NCI-H1436 (cell line): ENCODE measurements around the gene CNOT8.
"Not testable (repeated sequence)": the region's sequence is repeated elsewhere in the genome, so short reads cannot be mapped to it uniquely, and the experiment has no call there.

ENCODE experiments used
- DNase-seq: peaks from one replicate; lab custom pipeline; 2025; lab: John Stamatoyannopoulos, UW

Gene CNOT8

DNA sequence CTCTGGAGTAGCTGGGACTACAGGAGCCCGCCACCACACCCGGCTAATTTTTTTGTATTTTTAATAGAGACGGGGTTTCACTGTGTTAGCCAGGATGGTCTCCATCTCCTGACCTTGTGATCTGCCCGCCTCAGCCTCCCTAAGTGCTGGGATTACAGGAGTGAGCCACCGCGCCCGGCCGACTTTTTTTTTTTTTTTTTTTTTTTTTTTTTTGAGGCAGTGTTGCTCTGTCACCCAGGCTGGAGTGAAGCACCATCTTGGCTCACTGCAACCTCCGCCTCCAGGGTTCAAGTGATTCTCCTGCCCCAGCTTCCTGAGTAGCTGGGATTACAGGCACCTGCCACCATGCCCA, 22.8 kb upstream of the CNOT8 start:
- not testable (repeated sequence) for DNase-seq

DNA sequence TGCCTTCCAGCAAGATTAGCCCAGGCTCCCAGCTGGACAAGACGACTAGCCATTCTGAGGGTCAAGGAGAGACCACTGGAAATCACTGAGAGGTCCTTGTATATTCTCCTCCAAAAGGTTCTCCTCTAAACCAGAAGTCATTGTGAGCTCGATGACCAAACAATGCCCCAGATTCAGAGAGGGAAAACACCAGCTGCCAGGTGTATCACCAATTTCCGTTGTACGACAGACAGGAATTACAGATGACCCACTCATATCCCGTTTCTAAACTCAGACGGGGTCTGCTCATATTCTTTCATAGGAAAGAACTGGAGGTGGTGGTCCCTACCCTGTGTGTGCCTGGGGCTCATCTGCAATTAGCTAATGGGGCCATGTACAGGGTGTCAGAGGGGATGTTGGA, 22.2 kb upstream of the CNOT8 start:
- no peak for DNase-seq

GRCh38 chr5:154837009-154837901, 21.2 kb upstream of the CNOT8 start:
- no peak for DNase-seq

- DNase-seq: no peak
These were observed 17.8 kb upstream of the CNOT8 start for GRCh38 chr5:154840435-154841272.

DNA sequence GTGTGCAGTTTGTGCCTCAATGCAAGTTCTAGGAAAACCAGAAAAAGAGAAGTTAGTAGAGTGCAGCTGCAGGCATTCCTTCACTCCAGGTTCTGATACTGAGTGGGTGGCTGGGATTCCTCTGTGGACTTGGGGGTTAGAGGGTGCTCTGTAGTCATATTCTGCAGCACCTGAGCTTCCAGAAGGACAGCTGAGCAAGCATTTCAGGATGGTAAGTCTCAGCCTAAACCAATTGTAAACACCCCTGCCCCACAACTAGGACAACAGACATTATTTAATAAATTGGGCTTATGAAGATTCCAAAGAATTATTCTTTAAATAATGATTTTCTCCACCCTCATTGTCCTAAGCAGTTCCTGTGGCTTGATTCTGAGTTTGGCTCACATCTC, 17.2 kb upstream of the CNOT8 start:
- no peak for DNase-seq

- no peak for DNase-seq
These were observed 15.5 kb upstream of the CNOT8 start for GRCh38 chr5:154842689-154843530.

DNA sequence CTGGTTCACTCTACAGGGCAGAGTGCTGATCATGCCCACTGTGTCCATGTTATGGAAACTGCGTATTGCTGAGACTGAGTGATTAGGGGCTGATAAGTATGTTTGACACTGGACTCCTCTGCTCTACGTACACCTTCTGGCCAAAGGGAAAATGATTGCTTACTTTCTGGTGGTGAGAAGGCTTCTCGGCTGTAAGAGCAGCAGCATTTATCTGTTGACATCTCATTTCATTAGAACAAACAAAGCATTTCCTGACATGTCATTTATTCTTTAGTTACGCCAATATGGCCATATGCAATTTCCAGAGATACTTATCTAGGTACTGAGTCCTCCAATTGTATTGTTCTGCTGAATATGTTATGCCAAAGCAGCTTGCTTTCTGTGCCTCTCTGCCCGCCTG, 13.6 kb upstream of the CNOT8 start:
- DNase-seq: no peak

DNA sequence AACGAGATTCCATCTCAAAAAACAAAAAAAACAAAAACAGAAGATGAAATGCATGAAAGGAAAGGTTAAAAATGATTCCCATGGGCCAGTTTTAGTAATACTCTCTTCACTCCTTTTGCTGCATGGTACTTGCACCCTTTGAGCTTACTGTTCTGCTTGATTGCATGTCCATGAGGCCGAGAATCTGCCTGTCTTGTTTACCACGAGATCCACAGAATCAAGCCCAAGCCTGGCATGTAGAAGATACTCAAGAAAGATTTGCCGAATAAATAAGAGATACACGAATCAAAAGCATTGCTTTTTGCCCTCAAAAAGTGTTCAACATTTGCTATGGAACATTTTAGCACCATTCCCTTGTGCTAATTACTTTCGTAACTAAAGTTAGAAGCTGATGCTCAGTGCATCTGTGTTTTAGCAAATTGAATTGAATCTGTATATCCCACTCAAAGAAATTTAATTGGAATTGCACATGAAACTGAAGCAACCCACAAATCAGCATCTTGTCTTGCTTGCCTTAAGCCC, 9.1 kb upstream of the CNOT8 start:
- no peak for DNase-seq

DNA sequence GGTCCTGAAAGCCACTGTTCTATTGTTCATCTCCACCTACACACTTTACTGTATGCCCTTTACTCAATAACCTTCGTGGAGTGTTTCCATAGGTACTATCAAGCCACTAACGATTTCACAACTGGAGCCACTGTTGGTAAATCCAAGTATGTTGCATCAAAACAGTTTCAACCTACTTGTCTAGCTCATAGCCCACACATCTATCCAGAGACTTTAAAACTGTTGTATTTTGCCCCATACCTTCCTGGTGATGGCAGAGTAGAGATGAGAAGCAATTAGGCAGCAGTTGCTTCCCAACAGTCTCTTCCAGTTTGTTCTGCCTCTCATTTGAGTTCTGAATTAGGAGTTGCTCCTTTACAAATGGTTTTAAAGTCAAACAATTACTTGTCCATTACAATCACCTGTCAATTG, 8.6 kb upstream of the CNOT8 start:
- DNase-seq: no peak

DNA sequence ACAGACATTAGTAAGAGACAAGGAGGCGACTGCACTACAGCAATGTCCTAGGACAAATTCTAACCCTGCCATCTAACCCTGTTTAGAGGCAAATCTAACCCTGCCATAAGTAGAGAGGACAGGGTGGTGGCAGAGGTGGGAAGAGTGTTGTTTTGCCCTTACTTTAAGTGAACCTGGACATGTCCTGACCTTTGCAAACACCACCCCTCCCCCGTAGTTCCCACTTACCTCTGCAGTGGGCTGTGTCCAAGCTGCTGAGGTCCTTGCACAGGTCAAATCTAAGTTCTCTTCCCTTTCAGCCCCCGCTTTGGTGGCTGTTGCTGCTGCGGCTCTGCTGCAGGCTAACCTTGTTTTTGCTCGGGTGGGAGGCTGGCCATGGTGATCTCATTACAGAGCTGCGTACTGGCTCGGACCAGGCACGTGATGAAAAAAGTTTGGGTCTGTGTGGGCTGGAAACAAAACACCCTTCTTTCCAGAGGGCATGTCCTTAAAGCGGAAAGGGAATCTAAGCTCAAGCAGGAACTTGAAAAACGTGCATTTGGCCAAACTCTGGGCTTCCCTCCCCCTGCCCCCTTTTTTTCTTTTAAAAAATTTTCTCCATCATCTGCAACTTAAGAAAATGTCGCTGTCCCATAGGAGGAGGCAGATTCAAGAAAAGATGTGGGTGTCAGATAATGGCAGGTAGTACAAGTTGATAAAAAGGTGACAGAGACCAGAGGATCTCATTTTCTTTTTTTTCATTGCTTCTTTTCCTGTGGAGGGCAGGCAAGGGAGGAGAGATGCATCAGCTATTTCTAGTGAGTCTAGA, 8.0 kb upstream of the CNOT8 start, which contains the start of gene FAXDC2:
TSS of gene FAXDC2 (minus strand) at position 349 of the 808 bp plus-strand sequence. CDS start 12,425 bp downstream, outside the sequence.
- DNase-seq: no peak

- no peak for DNase-seq
These were observed 7.1 kb upstream of the CNOT8 start for GRCh38 chr5:154851351-154851750.

- DNase-seq: peak; percentile 97
These were observed 714 bp upstream of the CNOT8 start for GRCh38 chr5:154857530-154858296.

GRCh38 chr5:154858972-154859871, 795 bp downstream of the CNOT8 start:
- no peak for DNase-seq

DNA sequence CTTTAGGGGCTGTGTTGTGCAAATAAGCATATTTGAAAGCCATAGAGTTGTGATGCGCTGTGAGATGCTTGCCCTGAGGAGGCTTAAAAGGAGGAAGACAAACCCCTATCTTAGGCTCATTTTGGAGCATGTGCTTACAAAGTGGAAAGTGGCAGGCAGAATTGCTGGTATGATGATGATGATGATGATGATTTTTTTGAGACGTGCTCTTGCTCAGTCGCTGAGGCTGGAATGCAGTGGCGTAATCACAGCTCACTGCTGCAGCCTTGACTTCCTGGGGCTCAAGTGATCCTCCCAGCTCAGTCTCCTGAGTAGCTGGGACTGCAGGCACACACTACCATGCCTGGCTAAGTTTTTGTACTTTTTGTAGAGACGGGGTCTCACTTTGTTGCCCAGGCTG, 1.7 kb downstream of the CNOT8 start:
- DNase-seq: no peak

- no peak for DNase-seq
These were observed 2.3 kb downstream of the CNOT8 start for GRCh38 chr5:154860765-154861164.

DNA sequence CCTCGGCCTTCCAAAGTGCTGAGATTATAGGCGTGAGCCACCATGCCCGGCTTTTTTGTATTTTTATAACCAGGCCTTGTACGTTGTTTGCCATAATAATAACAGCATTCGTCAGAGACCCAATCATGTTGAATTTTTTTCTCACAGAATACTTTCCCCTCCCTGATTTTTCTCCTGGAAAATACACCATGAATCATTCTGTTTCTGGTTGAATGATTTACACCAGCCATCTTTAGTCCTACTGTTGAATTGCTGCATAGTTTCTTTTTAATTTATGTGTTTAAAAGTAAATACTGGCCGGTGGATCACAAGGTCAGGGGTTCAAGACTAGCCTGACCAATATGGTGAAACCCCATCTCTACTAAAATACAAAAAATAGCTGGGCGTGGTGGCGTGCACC, 3.5 kb downstream of the CNOT8 start:
- no peak for DNase-seq

- DNase-seq: no peak
These were observed 4.3 kb downstream of the CNOT8 start for GRCh38 chr5:154862766-154863165.

GRCh38 chr5:154863291-154864080, 5.1 kb downstream of the CNOT8 start:
- no peak for DNase-seq
